Activated naive CD8-positive, alpha-beta T cell treated with anti-CD3 and anti-CD28 coated beads for 36 hours (primary cell): ENCODE measurements around the gene ASB14. TPM values are rescaled to one million over a fixed set of nuclear protein-coding genes. Genes with fewer than 3 reads are reported as not detected.
"Not testable (repeated sequence)": the region's sequence is repeated elsewhere in the genome, so short reads cannot be mapped to it uniquely, and the experiment has no call there.

Source experiments
- DNase-seq: peaks from one replicate; pipeline ENCODE4 v3.0.0; 2021
- H3K27ac Mint-ChIP-seq: one replicate; pipeline ENCODE4 v1.8.0; 2022; ENCODE audit warnings: mild to moderate bottlenecking, moderate library complexity, mixed read lengths
- H3K27me3 Mint-ChIP-seq: one replicate; pipeline ENCODE4 v1.8.0; 2022; ENCODE audit warnings: mild to moderate bottlenecking, mixed read lengths
- H3K36me3 Mint-ChIP-seq: one replicate; pipeline ENCODE4 v1.8.0; 2021; ENCODE audit warnings: mild to moderate bottlenecking, mixed read lengths
- H3K4me1 Mint-ChIP-seq: one replicate; pipeline ENCODE4 v1.8.0; 2021; ENCODE audit warnings: mixed read lengths
- H3K4me3 Mint-ChIP-seq: one replicate; pipeline ENCODE4 v1.8.0; 2022; ENCODE audit warnings: mild to moderate bottlenecking, moderate library complexity, mixed read lengths
- H3K9me3 Mint-ChIP-seq: one replicate; pipeline ENCODE4 v1.8.0; 2022; ENCODE audit warnings: mixed read lengths
- total RNA-seq, 2 experiments: library from RNA; stranded (reverse); gene quantifications; one replicate each; pipeline ENCODE4 v1.2.3, GENCODE V29; 2021

The ASB14 gene
- total RNA-seq, result not detected

DNA sequence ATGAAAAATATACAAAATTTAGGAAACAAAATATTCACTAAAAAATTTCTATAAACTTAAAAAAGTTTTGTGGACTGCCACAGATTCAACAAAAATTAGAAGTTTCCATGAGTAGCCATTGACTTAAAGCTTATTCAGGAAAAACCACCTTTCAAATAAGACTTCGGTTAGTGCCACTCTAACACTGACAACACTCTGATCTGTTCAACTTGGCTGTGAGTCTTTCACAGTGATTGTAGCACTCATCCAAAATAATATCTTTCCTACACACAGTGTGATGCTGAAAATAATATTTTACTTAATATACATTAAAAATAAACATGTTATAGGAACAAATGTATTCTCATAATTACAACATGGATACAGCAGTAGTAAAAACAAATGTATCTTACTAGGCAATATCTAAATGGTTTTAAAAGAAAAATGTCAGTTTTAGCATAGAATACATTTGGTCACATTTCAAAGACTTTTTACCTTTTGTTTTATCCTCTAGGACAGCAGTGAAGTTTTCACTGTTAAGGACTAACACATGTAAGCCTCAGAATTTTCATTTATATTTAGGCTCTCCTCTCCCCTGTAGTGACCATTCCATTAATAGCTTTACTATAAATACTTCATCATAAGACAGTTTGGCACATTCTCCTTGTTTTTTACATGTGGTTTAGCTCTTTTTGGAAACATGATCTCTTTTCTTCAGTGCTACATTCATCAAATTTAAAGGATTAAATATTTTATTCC lies at the start of gene ASB14:
Gene ASB14 (minus strand): TSS at position 527 of the 738 bp plus-strand sequence. CDS start 652 bp downstream, outside the sequence.
- H3K36me3 Mint-ChIP-seq, result no peaks in the 10 kb centered on the region
- no peak for DNase-seq
- no peaks in the 10 kb centered on the region for H3K9me3 Mint-ChIP-seq
- H3K4me3 Mint-ChIP-seq, result no peak within 1 kb of the TSS
- no peak within 1 kb of the TSS for H3K27ac Mint-ChIP-seq
- H3K4me1 Mint-ChIP-seq, result no peaks in the 10 kb centered on the region
- H3K27me3 Mint-ChIP-seq, result peaks cover 7% of the 10 kb centered on the region

GRCh38 chr3:57339071-57339642 lies 46.7 kb upstream of the ASB14 start:
- H3K4me3 Mint-ChIP-seq, DNase-seq, H3K4me1 Mint-ChIP-seq, H3K36me3 Mint-ChIP-seq, H3K27ac Mint-ChIP-seq, H3K9me3 Mint-ChIP-seq: not testable (repeated sequence)
- H3K27me3 Mint-ChIP-seq, result peaks cover 11% of the 10 kb centered on the region

DNA sequence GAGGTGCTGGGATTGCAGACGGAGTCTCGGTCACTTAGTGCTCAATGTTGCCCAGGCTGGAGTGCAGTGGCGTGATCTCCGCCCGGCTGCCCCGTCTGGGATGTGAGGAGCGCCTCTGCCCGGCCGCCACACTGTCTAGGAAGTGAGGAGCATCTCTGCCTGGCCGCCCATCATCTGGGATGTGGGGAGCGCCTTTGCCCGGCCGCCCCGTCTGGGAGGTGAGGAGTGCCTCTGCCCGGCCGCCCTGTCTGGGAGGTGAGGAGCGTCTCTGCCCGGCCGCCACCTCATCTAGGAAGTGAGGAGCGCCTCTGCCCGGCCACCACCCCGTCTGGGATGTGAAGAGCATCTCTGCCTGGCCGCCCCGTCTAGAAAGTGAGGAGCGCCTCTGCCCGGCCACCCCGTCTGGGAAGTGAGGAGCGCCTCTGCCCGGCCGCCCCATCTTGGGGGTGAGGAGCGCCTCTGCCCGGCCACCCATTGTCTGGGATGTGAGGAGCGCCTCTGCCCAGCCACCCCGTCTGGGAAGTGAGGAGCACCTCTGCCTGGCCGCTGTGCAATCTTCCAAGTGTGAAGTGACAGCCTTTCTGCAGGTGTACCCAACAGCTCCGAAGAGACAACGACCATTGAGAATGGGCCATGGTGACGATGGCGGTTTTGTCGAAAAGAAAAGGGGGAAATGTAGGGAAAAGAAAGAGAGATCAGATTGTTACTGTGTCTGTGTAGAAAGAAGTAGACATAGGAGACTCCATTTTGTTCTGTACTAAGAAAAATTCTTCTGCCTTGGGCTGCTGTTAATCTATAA lies 46.0 kb upstream of the ASB14 start:
- not testable (repeated sequence) for H3K9me3 Mint-ChIP-seq, H3K27ac Mint-ChIP-seq, DNase-seq, H3K4me3 Mint-ChIP-seq, H3K4me1 Mint-ChIP-seq, H3K36me3 Mint-ChIP-seq
- H3K27me3 Mint-ChIP-seq, result peaks cover 15% of the 10 kb centered on the region

DNA sequence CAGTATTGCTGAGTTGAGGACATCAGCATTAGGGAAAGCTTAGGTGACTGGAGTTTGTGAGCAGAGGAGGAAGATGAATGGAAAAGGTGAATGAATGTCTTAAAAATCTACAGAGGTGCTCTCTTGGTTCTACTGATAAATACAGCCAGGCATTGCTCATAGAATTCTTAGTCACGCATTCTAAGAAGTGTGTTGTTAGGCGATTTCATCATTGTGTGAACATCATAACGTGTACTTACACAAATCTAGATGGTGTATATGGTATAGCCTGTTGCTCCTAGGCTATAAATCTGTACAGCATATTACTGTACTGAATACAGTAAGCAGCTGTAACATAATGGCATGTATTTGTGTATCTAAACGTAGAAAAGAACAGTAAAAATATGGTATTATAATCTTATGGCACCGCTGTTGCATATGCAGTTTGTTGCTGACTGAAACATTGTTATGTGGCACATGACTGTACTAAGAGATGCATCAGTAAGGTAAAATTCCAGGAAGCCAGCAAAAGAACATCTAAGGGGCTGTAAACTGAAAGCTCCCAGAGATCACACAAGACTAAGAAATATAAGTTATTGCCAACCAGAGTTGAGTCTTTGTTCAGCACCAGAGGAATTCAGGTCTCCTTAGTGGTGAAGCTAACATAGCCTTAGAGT lies 42.9 kb upstream of the ASB14 start:
- Mint-ChIP-seq H3K4me3 (no peak overlapping the region), H3K4me1 (no peaks in the 10 kb centered on the region), H3K27ac (no peak overlapping the region), H3K27me3 (peaks cover 21% of the 10 kb centered on the region), H3K9me3 (no peaks in the 10 kb centered on the region), H3K36me3 (no peaks in the 10 kb centered on the region)
- DNase-seq, result no peak

DNA sequence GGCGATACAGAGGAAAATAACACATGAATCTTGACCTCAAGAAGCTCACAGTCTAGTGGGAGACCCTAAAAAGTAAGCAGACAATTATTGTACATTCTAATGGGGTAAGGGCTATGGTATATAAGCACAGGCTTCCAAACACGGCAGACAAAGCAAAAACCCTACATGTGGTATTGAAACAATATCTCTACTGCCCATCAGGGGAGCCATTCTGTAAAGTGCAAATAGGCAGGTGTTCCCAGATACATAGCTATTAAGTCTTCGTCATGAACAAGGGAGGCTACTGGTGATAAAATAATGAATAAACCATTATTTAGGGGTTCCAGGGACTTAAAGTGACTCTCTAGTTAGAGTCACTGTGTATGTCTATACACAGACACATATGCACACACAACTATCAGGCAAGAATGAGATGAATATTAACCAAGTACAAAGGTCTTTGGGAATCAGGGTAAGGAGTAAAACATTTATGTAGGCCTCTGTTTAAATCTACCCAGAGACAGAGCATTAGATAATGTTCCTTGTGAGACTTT lies 38.7 kb upstream of the ASB14 start:
- no peak for DNase-seq
- Mint-ChIP-seq H3K27ac (no peak overlapping the region), H3K9me3 (peaks cover 2% of the 10 kb centered on the region), H3K4me1 (no peaks in the 10 kb centered on the region), H3K36me3 (no peaks in the 10 kb centered on the region), H3K27me3 (peaks cover 21% of the 10 kb centered on the region), H3K4me3 (no peak overlapping the region)

GRCh38 chr3:57326498-57326897 lies 34.0 kb upstream of the ASB14 start:
- H3K27me3 Mint-ChIP-seq, H3K9me3 Mint-ChIP-seq, H3K4me3 Mint-ChIP-seq, H3K36me3 Mint-ChIP-seq, H3K27ac Mint-ChIP-seq, H3K4me1 Mint-ChIP-seq, DNase-seq: not testable (repeated sequence)

DNA sequence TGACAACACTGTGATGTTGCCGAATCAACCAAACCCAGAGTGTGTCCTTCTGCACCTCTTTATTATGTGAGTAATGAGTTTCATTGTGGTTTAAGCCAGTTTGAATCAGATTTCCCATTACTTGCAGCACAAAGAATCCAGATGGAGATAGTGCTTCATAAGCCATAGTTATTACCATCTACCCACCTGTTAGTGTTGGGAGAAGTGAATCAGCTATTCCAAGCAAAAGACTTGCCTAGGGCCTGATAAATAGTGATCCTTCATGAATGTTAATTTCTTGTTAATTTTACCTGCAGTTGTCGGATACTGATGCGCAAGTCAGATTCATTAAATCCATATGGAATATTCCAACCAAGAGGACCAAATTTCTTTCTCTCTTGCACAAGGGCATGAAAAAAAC lies 21.7 kb upstream of the ASB14 start:
- Mint-ChIP-seq H3K36me3 (no peaks in the 10 kb centered on the region), H3K27ac (no peak overlapping the region), H3K4me3 (no peak overlapping the region), H3K9me3 (peaks cover 3% of the 10 kb centered on the region), H3K27me3 (peaks cover 9% of the 10 kb centered on the region), H3K4me1 (no peaks in the 10 kb centered on the region)
- DNase-seq, result no peak

GRCh38 chr3:57309769-57310360 lies 17.4 kb upstream of the ASB14 start:
- Mint-ChIP-seq H3K36me3 (no peaks in the 10 kb centered on the region), H3K4me3 (no peak overlapping the region), H3K27ac (no peak overlapping the region)

DNA sequence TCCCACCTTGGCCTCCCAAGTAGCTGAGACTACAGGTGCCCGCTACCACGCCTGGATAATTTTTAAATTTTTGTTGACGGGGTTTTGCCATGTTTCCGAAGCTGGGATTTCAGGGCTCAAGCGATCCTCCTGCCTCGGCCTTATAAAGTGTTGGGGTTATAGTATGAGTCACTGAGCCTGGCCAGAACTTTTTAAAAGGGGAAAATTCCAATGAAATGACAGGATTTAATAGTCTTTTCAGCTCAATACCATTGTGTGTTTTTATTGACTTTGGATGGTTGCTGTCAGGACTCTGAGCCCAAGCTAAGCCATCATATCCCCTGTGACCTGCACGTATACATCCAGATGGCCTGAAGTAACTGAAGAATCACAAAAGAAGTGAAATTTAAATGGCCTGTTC lies 11.0 kb upstream of the ASB14 start:
- not testable (repeated sequence) for H3K9me3 Mint-ChIP-seq, H3K4me3 Mint-ChIP-seq, H3K27ac Mint-ChIP-seq, H3K36me3 Mint-ChIP-seq, H3K4me1 Mint-ChIP-seq, DNase-seq
- peaks cover 13% of the 10 kb centered on the region for H3K27me3 Mint-ChIP-seq

More at GRCh38 chr3:57309769-57310360, 17.4 kb upstream of the ASB14 start:
- no peaks in the 10 kb centered on the region for H3K4me1 Mint-ChIP-seq
- H3K9me3 Mint-ChIP-seq, result no peaks in the 10 kb centered on the region
- H3K27me3 Mint-ChIP-seq, result no peaks in the 10 kb centered on the region
- DNase-seq, result no peak

DNA sequence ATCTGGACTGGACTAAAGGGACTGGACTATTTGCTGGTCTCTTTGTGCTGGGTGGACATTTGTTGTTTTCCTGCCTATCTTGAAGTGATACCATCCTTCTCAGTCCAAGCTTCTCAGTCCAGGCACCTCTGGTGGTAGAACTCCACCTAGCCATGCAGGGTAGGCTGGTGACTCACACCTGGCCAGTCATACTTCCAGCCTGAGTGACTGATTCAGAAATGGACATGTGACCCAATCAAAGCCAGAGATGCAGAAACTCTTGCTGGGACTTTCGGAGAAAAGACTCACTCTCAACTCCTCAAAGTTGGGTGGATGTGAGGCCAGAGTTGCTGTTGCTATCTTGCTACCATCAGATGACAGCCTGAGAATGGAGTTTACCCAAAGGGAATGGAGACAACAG lies 5.6 kb upstream of the ASB14 start:
- no peak overlapping the region for H3K4me3 Mint-ChIP-seq
- H3K9me3 Mint-ChIP-seq, result no peaks in the 10 kb centered on the region
- DNase-seq, result peak; percentile 2
- H3K4me1 Mint-ChIP-seq, result no peaks in the 10 kb centered on the region
- H3K27ac Mint-ChIP-seq, result no peak overlapping the region
- H3K27me3 Mint-ChIP-seq, result peaks cover 16% of the 10 kb centered on the region
- no peaks in the 10 kb centered on the region for H3K36me3 Mint-ChIP-seq

GRCh38 chr3:57292897-57293526 lies 527 bp upstream of the ASB14 start:
- no peak for DNase-seq
- Mint-ChIP-seq H3K27ac (no peak overlapping the region), H3K4me3 (no peak overlapping the region), H3K9me3 (no peaks in the 10 kb centered on the region), H3K4me1 (no peaks in the 10 kb centered on the region), H3K36me3 (no peaks in the 10 kb centered on the region), H3K27me3 (peaks cover 7% of the 10 kb centered on the region)

DNA sequence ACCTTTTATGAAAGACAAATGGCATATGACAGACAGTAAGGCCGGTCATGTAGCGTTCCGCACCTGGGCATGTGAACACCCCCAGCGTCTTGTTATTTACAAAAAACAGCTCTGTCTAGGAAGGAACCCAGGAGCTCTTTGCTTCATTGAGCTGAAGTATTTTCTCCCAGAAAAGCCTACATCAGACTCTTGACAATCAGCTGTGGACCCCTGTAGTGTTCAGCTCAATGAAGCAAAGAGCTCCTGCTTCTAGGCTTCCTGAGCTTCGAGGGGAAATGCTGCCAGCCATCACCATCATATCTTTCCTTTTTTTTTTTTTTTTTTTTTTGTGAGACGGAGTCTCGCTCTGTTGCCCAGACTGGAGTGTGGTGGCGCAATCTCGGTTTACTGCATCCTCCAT lies 4.1 kb downstream of the ASB14 start:
- H3K4me3 Mint-ChIP-seq, result no peak overlapping the region
- no peak overlapping the region for H3K27ac Mint-ChIP-seq
- DNase-seq, result no peak
- H3K27me3 Mint-ChIP-seq, result peaks cover 4% of the 10 kb centered on the region
- H3K4me1 Mint-ChIP-seq, result no peaks in the 10 kb centered on the region
- no peaks in the 10 kb centered on the region for H3K36me3 Mint-ChIP-seq
- peaks cover 4% of the 10 kb centered on the region for H3K9me3 Mint-ChIP-seq

DNA sequence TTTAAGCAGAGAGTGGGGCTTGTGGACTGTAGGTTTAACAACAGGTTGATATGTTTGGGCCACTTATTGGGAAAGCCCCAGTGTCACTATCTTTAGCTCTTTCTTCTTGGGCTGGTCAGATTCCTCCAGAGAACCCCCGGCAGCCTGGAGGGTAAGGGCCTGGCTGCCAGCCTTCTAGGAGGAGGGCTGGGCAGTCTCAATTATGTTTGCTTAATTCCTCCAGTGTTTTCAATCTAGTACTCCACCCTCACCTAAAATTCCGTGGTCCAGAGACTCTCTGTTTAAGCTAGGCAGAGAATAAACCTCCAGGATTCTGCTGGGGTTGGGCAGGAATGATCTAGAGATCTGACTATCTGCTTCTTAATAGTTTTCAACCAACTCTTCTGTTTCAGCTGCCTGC lies 5.3 kb downstream of the ASB14 start:
- H3K9me3 Mint-ChIP-seq, result peaks cover 4% of the 10 kb centered on the region

DNA sequence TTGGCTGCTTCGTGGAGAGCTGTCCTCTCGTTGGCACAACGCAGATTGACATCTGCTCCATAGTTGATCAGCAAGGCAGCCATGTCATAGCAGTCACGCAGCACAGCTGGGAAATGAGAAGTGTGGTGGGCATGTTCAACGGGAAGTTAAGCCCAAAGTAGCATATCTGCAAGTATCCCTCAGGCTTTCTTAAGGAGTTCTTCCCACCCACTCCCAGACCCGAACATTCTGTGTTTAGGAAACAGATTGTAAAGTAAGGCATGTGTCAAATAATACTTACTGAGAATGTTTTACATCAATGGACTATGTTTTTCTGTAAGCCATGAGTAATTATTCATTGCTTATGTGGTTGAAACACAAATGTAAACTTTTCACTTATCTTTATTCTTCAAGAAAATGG lies 9.2 kb downstream of the ASB14 start:
- Mint-ChIP-seq H3K27me3 (no peaks in the 10 kb centered on the region), H3K4me3 (no peak overlapping the region), H3K36me3 (peaks cover 4% of the 10 kb centered on the region)

More for the DNA sequence above, 5.3 kb downstream of the ASB14 start:
- Mint-ChIP-seq H3K27ac (no peak overlapping the region), H3K36me3 (no peaks in the 10 kb centered on the region), H3K4me1 (no peaks in the 10 kb centered on the region), H3K27me3 (peaks cover 4% of the 10 kb centered on the region), H3K4me3 (no peak overlapping the region)
- no peak for DNase-seq

More for the DNA sequence above, 9.2 kb downstream of the ASB14 start:
- peaks cover 7% of the 10 kb centered on the region for H3K9me3 Mint-ChIP-seq
- no peak overlapping the region for H3K27ac Mint-ChIP-seq
- peaks cover 4% of the 10 kb centered on the region for H3K4me1 Mint-ChIP-seq
- DNase-seq, result no peak
